GM12801 (cell line): Measurements from ENCODE around the gene TSPAN3.

ENCODE experiments used
- TF ChIP-seq, protein P1 (sequence below): IDR thresholded peaks from one replicate; pipeline ENCODE4 v1.5.1; 2011; ENCODE audit warnings: control low read depth; ENCODE audit not compliant: insufficient read length; ENCODE audit errors: extremely low read depth

The TSPAN3 gene

GRCh38 chr15:77002954-77003912, 67.7 kb downstream of the TSPAN3 start:
- TF ChIP-seq, protein P1, sequence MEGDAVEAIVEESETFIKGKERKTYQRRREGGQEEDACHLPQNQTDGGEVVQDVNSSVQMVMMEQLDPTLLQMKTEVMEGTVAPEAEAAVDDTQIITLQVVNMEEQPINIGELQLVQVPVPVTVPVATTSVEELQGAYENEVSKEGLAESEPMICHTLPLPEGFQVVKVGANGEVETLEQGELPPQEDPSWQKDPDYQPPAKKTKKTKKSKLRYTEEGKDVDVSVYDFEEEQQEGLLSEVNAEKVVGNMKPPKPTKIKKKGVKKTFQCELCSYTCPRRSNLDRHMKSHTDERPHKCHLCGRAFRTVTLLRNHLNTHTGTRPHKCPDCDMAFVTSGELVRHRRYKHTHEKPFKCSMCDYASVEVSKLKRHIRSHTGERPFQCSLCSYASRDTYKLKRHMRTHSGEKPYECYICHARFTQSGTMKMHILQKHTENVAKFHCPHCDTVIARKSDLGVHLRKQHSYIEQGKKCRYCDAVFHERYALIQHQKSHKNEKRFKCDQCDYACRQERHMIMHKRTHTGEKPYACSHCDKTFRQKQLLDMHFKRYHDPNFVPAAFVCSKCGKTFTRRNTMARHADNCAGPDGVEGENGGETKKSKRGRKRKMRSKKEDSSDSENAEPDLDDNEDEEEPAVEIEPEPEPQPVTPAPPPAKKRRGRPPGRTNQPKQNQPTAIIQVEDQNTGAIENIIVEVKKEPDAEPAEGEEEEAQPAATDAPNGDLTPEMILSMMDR: no peak

DNA sequence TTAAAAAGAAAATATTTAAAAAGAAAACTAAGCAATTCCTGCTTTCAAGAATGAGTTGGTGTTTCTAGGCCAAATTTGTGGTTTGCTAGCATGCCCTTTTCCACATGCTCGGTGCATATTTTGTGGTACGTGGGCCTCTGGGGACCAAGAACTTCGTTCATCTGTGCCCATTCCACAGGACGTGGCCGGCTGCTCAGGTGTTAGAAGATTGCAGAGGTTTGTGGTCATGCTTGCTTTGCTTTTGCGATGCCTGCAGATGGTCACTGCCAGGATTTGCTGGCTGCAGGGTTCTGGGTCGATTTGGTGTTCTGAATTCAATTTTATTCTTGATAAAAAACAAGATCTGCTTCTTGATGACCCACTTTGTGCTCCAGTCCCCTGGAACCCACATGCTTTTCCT, 68.5 kb downstream of the TSPAN3 start:
- TF ChIP-seq, protein P1: no peak

DNA sequence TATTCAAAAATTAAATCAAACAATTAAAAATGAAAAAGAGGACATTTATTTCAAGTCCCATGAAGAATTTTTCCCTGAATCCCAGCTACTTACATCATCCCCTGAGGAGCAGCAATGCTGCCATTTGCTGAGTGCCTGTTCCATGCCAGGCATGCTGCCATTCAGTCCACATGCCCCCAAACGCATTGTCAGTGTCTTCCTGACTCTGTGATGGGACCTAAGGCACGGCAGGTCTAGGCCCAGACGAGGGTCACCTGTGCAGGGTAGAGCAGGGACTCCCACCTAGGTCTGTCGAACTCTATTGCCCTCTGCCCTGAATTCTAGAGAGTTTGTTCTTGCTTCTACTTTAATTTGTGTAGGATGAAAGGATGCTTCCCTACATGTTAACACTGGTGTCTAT, 68.9 kb downstream of the TSPAN3 start:
- TF ChIP-seq, protein P1: no peak

GRCh38 chr15:77001351-77001750, 69.6 kb downstream of the TSPAN3 start:
- TF ChIP-seq, protein P1: no peak

DNA sequence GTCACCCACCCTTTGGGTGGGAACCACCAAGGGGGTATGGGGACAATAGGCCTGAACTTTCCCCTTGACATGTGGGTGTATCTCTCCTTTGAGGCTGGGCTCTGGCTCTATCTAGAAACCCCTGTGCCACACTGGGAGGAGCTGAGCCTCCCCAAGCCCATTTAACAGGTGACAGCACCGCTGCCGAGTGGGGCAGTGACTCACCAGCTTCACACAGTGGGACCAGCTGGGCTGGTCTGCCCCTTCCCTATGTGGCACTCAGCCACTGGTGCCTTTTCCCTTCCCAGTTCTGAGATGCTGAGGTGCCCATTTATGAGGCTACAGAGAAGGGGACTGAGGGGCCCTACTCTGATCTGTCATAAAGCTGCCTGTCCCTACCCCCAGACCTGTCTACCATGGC, 70.9 kb downstream of the TSPAN3 start:
- TF ChIP-seq, protein P1: no peak

DNA sequence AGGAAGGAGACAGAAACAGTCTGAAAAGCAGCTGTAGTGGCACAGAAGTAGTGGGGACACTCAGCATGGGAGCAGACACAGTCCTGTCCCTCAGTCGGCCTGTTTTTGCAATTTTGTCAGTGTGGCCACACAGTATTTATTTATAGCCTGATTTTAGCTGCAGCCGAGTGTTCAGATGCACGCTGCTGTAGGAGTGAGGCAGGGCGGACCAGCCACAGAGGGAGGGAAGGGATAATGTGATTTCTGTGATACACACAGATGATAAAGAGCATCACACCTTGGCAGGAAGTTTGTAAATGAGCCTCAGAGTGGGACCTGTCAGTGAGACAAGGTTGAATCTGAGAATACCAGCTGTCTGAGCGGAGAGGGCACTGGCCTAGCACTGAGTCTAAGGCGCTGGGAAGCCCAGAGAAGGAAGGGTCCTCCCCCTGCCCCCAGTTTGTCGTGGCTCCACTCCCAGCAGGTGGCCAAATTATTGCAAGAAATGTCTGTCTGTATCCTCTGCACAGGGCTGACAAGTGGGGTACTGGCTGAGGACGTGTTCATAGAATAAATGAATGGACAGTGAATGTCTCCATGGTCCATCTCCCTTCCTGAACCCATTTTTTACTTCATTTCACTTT, 72.1 kb downstream of the TSPAN3 start:
- TF ChIP-seq, protein P1: no peak

DNA sequence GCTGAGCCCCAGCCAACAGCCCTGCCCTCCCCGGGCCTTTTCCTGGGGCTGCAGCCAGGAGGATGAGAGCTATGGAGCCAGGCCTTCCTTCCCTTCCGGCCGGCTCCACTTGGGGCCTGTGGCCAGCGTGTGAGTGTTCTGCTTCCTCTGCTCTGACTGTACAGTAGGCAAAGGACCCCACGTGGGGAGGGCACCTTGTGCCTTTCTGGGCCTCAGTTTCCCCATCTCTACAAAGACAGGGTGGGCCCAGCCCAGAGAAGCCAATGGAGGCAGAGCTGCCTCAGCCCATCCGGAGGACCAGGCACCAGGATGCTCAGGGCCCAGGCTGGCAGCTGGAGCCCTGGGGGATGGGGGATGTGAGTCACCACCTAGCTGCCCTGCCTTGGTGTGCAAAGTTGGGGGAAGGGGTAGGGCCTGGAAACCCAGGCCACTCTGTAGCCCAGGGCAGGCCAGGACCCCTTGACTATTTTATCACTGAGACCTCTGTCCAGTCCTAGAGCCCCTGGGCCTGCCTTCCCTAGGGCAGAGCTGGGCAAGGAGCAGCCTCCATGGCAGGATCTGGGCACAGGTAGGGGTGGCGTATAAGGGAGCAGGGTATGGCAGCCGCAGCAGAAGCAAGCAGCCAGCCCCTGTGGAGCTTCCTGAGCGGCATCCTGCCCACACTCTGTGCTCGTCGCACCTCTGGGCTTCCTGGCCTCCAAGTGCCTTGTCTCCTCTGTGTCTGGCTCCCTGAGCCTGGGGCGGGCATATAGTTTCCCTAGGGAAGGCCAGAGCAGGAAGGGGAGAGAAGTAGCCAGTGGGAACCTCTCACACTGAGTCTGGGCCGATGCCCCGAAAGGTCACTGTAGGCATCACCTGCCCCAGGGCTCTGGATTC, 74.1 kb downstream of the TSPAN3 start:
- TF ChIP-seq, protein P1: no peak
